PC-3 (cell line): ENCODE data around the gene DNM3. TPM values are rescaled to one million over a fixed set of nuclear protein-coding genes. Genes with fewer than 3 reads are reported as not detected.

Source experiments
- ATAC-seq: fragments of 200-7000 bp; cut with Tn5 transposase; 2 replicates; pipeline ENCODE4 v1.9.1; 2020; ENCODE audit warnings: mild to moderate bottlenecking, moderate library complexity
- BruUV-seq: library from RNA; stranded (reverse); fragments of 400-500 nt; replicated peaks from 2 replicates; lab custom pipeline; 2021; lab: Mats Ljungman, UMichigan
- CTCF ChIA-PET: fragments of 300-600 bp; sonication (Branson Sonifier 250); formaldehyde crosslinking; loops from one replicate; lab custom pipeline; 2022; ENCODE audit warnings: antibody characterized with exemption; lab: Charles Lee
- POLR2A ChIA-PET: fragments of 300-600 bp; sonication (Branson Sonifier 250); formaldehyde crosslinking; loops from one replicate; lab custom pipeline; 2022; ENCODE audit warnings: antibody characterized with exemption; ENCODE audit not compliant: unreplicated experiment; lab: Charles Lee
- DNase-seq: peaks from one replicate; pipeline ENCODE4 v3.0.0-alpha.2; 2015
- H2AFZ ChIP-seq: fragments of 300-600 bp; sonication (generic); 2 replicates; pipeline ENCODE4 v1.6.0; 2016; ENCODE audit warnings: antibody characterized with exemption, low read length
- H3F3A ChIP-seq: fragments of 300-600 bp; sonication (generic); one replicate; pipeline ENCODE4 v1.6.0; 2017; ENCODE audit warnings: antibody characterized with exemption, low read length, control low read depth, mild to moderate bottlenecking; ENCODE audit not compliant: unreplicated experiment
- H3K27ac ChIP-seq: fragments of 300-600 bp; sonication (generic); 2 replicates; pipeline ENCODE4 v1.5.1; 2016; ENCODE audit warnings: mild to moderate bottlenecking, low read length
- H3K27me3 ChIP-seq: fragments of 300-600 bp; sonication (generic); 2 replicates; pipeline ENCODE4 v1.6.1; 2016; ENCODE audit warnings: low read length, mixed read lengths
- H3K36me3 ChIP-seq: fragments of 300-600 bp; sonication (generic); 2 replicates; pipeline ENCODE4 v1.6.1; 2016; ENCODE audit warnings: low read depth, mixed run types, low read length, mixed read lengths
- H3K4me1 ChIP-seq: fragments of 300-600 bp; sonication (generic); 2 replicates; pipeline ENCODE4 v1.5.1; 2016; ENCODE audit warnings: low read length; ENCODE audit not compliant: insufficient read depth
- H3K4me2 ChIP-seq: fragments of 300-600 bp; sonication (generic); 2 replicates; pipeline ENCODE4 v1.6.0; 2016; ENCODE audit warnings: low read length
- H3K4me3 ChIP-seq: fragments of 300-600 bp; sonication (generic); 2 replicates; pipeline ENCODE4 v1.5.1; 2016; ENCODE audit warnings: mild to moderate bottlenecking, low read length, mixed read lengths
- H3K79me2 ChIP-seq: fragments of 300-600 bp; sonication (generic); 2 replicates; pipeline ENCODE4 v1.6.1; 2017; ENCODE audit warnings: low read length, mixed read lengths
- H3K9ac ChIP-seq: fragments of 300-600 bp; sonication (generic); 2 replicates; pipeline ENCODE4 v1.6.0; 2016; ENCODE audit warnings: mild to moderate bottlenecking, low read length
- H3K9me2 ChIP-seq: fragments of 300-600 bp; sonication (generic); replicated peaks from 2 replicates; pipeline ENCODE4 v1.6.1; 2016; ENCODE audit warnings: mixed run types, low read length, mixed read lengths
- H3K9me3 ChIP-seq: fragments of 300-600 bp; sonication (generic); 2 replicates; pipeline ENCODE4 v1.6.1; 2016; ENCODE audit warnings: low read length, mixed read lengths
- H4K20me1 ChIP-seq: fragments of 300-600 bp; sonication (generic); 2 replicates; pipeline ENCODE4 v1.6.1; 2016; ENCODE audit warnings: low read length, mixed read lengths
- CTCF ChIP-seq: fragments of 300-600 bp; sonication (generic); conservative IDR thresholded peaks from 2 replicates; pipeline ENCODE4 v1.5.1; 2017; ENCODE audit warnings: antibody characterized with exemption, low read depth, mild to moderate bottlenecking, low read length
- EZH2 ChIP-seq: fragments of 300-600 bp; sonication (generic); IDR thresholded peaks from one replicate; pipeline ENCODE4 v1.6.1; 2017; ENCODE audit warnings: antibody characterized with exemption, mild to moderate bottlenecking, low read length; ENCODE audit not compliant: unreplicated experiment
- EZH2phosphoT487 ChIP-seq: fragments of 300-600 bp; sonication (generic); IDR thresholded peaks from 2 replicates; pipeline ENCODE4 v1.6.1; 2018; ENCODE audit warnings: mild to moderate bottlenecking, antibody characterized with exemption, low read length, borderline replicate concordance
- intact Hi-C: fragments of 100-400 bp; cut with micrococcal nuclease; formaldehyde crosslinking; loops from 2 replicates; pipeline ENCODE4 v1.9.0; 2023
- total RNA-seq: library from RNA; depleted of rRNA; stranded (reverse); fragments of >200 nt; gene quantifications from 2 replicates; pipeline ENCODE4 v1.2.3, GENCODE V29; 2014

DNM3 gene
- total RNA-seq, 1 experiment from 2014 or later: 0.98 TPM

GRCh38 chr1:171864308-171864707 is 23.0 kb downstream of the DNM3 start:
- H3K36me3 ChIP-seq: no peaks in the 10 kb centered on the region

GRCh38 chr1:171865106-171865505 is 23.8 kb downstream of the DNM3 start:
- no peak overlapping the region for H3K27ac ChIP-seq
- peaks cover 78% of the 10 kb centered on the region for H3K27me3 ChIP-seq
- H2AFZ ChIP-seq: no peak overlapping the region
- POLR2A ChIA-PET: no interaction called here
- TF ChIP-seq CTCF (no peak), EZH2 (no peak), EZH2phosphoT487 (no peak)
- no peaks in the 10 kb centered on the region for H3K79me2 ChIP-seq
- H3K4me1 ChIP-seq: no peaks in the 10 kb centered on the region
- H3K9ac ChIP-seq: no peak overlapping the region
- no peaks in the 10 kb centered on the region for H3K9me2 ChIP-seq
- no peak for DNase-seq
- CTCF ChIA-PET: no interaction called here
- H3K4me2 ChIP-seq: no peak overlapping the region
- H3F3A ChIP-seq: no peaks in the 10 kb centered on the region
- intact Hi-C loops: no loop called here
- ATAC-seq: no peak
- H3K9me3 ChIP-seq: no peaks in the 10 kb centered on the region
- no peaks in the 10 kb centered on the region for H3K36me3 ChIP-seq
- no peak overlapping the region for H3K4me3 ChIP-seq
- H4K20me1 ChIP-seq: no peaks in the 10 kb centered on the region
- no TSS peak for BruUV-seq

More at GRCh38 chr1:171864308-171864707, 23.0 kb downstream of the DNM3 start:
- no peak overlapping the region for H3K4me2 ChIP-seq
- TF ChIP-seq EZH2 (no peak), CTCF (no peak), EZH2phosphoT487 (no peak)
- intact Hi-C loops: no loop called here
- H3K4me1 ChIP-seq: no peaks in the 10 kb centered on the region
- POLR2A ChIA-PET: no interaction called here
- H3K27ac ChIP-seq: no peak overlapping the region
- H3K9me2 ChIP-seq: no peaks in the 10 kb centered on the region
- CTCF ChIA-PET: no interaction called here
- H3K9me3 ChIP-seq: no peaks in the 10 kb centered on the region
- no peak overlapping the region for H3K4me3 ChIP-seq
- H3K79me2 ChIP-seq: no peaks in the 10 kb centered on the region
- no TSS peak for BruUV-seq
- no peaks in the 10 kb centered on the region for H4K20me1 ChIP-seq
- H3F3A ChIP-seq: no peaks in the 10 kb centered on the region
- no peak overlapping the region for H2AFZ ChIP-seq
- DNase-seq (no peak), ATAC-seq (no peak)
- peaks cover 74% of the 10 kb centered on the region for H3K27me3 ChIP-seq
- no peak overlapping the region for H3K9ac ChIP-seq

GRCh38 chr1:171867236-171867635 is 25.9 kb downstream of the DNM3 start:
- Histone ChIP-seq H3K4me2 (no peak overlapping the region), H3F3A (no peaks in the 10 kb centered on the region), H3K9ac (no peak overlapping the region), H3K79me2 (no peaks in the 10 kb centered on the region), H3K4me1 (no peaks in the 10 kb centered on the region), H2AFZ (no peak overlapping the region), H3K4me3 (no peak overlapping the region), H3K9me3 (no peaks in the 10 kb centered on the region), H3K27me3 (peaks cover 84% of the 10 kb centered on the region), H4K20me1 (no peaks in the 10 kb centered on the region), H3K27ac (no peak overlapping the region), H3K36me3 (no peaks in the 10 kb centered on the region), H3K9me2 (no peaks in the 10 kb centered on the region)
- BruUV-seq: no TSS peak
- no peak for ATAC-seq
- TF ChIP-seq EZH2 (no peak), EZH2phosphoT487 (no peak), CTCF (no peak)
- no peak for DNase-seq
- POLR2A ChIA-PET: no interaction called here
- CTCF ChIA-PET: interaction anchor here (0.5 kb wide), 1 partner anchor 236 kb away, joined by 3 read pairs; no protein-coding TSS in a partner anchor
- intact Hi-C loops: no loop called here
